COLO668 (cell line): ENCODE measurements around the gene VEPH1.

Source experiments
- DNase-seq: peaks from one replicate; lab custom pipeline; 2025; ENCODE audit not compliant: unreplicated experiment; lab: John Stamatoyannopoulos, UW

Gene VEPH1

GRCh38 chr3:157438194-157438730, 65.0 kb downstream of the VEPH1 start:
- no peak for DNase-seq

GRCh38 chr3:157436583-157437291, 66.5 kb downstream of the VEPH1 start, which contains the start of gene PTX3:
Gene PTX3 (plus strand): TSS chr3:157436850. CDS start chr3:157436934, 84 bp downstream.
- DNase-seq = no peak

- no peak for DNase-seq
Measured at GRCh38 chr3:157429708-157430107, 73.5 kb downstream of the VEPH1 start.

GRCh38 chr3:157428853-157429252, 74.4 kb downstream of the VEPH1 start:
- no peak for DNase-seq

- no peak for DNase-seq
Measured at GRCh38 chr3:157427901-157428300, 75.3 kb downstream of the VEPH1 start.

- DNase-seq = no peak
Measured at GRCh38 chr3:157423337-157423736, 79.9 kb downstream of the VEPH1 start.

- no peak for DNase-seq
Measured at GRCh38 chr3:157420606-157421130, 82.5 kb downstream of the VEPH1 start.

- DNase-seq = no peak
Measured at GRCh38 chr3:157418104-157418503, 85.1 kb downstream of the VEPH1 start.

- DNase-seq = no peak
Measured at GRCh38 chr3:157417247-157417646, 86.0 kb downstream of the VEPH1 start.

GRCh38 chr3:157416347-157417087, 86.7 kb downstream of the VEPH1 start:
- DNase-seq = no peak

GRCh38 chr3:157414861-157415260, 88.4 kb downstream of the VEPH1 start:
- DNase-seq = no peak

- DNase-seq = no peak
Measured at GRCh38 chr3:157412323-157412855, 90.8 kb downstream of the VEPH1 start.

GRCh38 chr3:157410945-157411344, 92.3 kb downstream of the VEPH1 start:
- DNase-seq = no peak

- no peak for DNase-seq
Measured at GRCh38 chr3:157409516-157409915, 93.7 kb downstream of the VEPH1 start.

- DNase-seq = no peak
Measured at GRCh38 chr3:157408499-157409149, 94.6 kb downstream of the VEPH1 start.

GRCh38 chr3:157407769-157408168, 95.4 kb downstream of the VEPH1 start:
- no peak for DNase-seq

GRCh38 chr3:157406394-157406793, 96.8 kb downstream of the VEPH1 start:
- no peak for DNase-seq

- no peak for DNase-seq
Measured at GRCh38 chr3:157405457-157405856, 97.8 kb downstream of the VEPH1 start.

- no peak for DNase-seq
Measured at GRCh38 chr3:157404381-157404780, 98.8 kb downstream of the VEPH1 start.

GRCh38 chr3:157398598-157398997, 104.6 kb downstream of the VEPH1 start:
- no peak for DNase-seq

- no peak for DNase-seq
Measured at GRCh38 chr3:157394411-157394810, 108.8 kb downstream of the VEPH1 start.
